Measurements from ENCODE around the gene STRA6.

DNA sequence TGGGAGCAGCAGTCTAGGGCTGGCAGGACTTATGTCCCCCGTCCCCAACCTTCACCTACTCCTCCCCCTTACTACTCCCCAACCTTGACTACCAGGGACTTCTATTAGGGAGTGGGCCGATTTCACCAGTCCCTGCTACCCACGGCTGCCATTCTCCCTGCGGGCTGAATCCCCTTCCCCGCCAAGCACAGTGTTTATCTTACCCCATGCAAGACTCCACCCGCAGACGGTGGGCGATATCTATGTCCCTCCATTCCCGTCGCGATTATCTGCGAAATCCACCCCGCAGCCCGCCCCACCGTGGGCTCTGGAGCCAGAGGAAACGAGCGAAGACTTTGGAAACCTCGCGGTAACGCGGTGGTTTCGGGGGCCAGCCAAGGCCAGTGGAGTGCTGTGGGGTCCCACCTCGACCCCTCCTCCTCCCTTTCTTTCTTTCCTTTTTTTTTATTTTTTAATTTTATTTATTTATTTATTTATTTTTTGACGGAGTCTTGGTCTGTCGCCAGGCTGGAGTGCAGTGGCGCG, 67.5 kb downstream of the STRA6 start:
- TF ChIP-seq FOSL1 (IDR thresholded peaks at IDR 0.05; ENCODE audit: insufficient read depth, low read depth, low read length) (no peak), POLR2A (IDR thresholded peaks at IDR 0.05; ENCODE audit: control extremely low read depth in 1 of 2, low read depth in 2 of 2, low read length in 2 of 2) (no peak), RBBP5 (IDR thresholded peaks at IDR 0.05; ENCODE audit: borderline replicate concordance, low read depth, low read length) (no peak), RXRA (IDR thresholded peaks at IDR 0.05; ENCODE audit: insufficient read depth, low read depth, low read length) (no peak)

All from H1 (cell line).